PC-3 (cell line): ENCODE results near the gene AIFM3.

ENCODE experiments used
- EZH2phosphoT487 ChIP-seq: fragments of 300-600 bp; sonication (generic); IDR thresholded peaks from 2 replicates; pipeline ENCODE4 v1.6.1; 2018; ENCODE audit warnings: mild to moderate bottlenecking, antibody characterized with exemption, low read length, borderline replicate concordance
- TF ChIP-seq, protein P1 (sequence below): fragments of 300-600 bp; sonication (generic); conservative IDR thresholded peaks from 2 replicates; pipeline ENCODE4 v1.5.1; 2017; ENCODE audit warnings: antibody characterized with exemption, low read depth, mild to moderate bottlenecking, low read length

DNA sequence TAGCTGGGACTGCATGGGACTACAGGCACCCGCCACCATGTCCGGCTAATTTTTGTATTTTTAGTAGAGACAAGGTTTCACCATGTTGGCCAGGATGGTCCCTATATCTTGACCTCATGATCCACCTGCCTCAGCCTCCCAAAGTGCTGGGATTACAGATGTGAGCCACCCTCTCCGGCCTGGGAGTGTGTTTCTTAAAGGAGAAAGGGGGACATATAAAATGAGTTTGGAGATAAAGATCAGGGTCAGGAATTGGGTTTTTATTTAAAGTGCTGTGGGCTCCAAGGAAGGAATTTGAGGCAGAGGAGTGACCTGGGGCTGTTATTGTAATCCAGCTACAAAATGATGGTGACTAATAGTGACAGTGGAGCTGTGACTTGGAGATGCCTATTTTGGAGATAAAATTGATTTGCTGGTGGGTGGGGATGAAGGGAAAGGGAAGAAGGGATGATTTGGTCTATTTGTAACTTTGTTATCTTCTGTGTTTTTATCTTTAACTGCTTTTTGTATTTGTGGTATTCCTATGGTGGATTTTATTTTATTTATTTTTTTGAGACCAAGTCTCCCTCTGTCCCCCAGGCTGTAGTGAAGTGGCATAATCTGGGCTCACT, 44.8 kb upstream of the AIFM3 start:
- TF ChIP-seq, protein P1, sequence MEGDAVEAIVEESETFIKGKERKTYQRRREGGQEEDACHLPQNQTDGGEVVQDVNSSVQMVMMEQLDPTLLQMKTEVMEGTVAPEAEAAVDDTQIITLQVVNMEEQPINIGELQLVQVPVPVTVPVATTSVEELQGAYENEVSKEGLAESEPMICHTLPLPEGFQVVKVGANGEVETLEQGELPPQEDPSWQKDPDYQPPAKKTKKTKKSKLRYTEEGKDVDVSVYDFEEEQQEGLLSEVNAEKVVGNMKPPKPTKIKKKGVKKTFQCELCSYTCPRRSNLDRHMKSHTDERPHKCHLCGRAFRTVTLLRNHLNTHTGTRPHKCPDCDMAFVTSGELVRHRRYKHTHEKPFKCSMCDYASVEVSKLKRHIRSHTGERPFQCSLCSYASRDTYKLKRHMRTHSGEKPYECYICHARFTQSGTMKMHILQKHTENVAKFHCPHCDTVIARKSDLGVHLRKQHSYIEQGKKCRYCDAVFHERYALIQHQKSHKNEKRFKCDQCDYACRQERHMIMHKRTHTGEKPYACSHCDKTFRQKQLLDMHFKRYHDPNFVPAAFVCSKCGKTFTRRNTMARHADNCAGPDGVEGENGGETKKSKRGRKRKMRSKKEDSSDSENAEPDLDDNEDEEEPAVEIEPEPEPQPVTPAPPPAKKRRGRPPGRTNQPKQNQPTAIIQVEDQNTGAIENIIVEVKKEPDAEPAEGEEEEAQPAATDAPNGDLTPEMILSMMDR, result no peak
- no peak for TF ChIP-seq EZH2phosphoT487
